ENCODE measurements around the gene BACH1.

Gene BACH1

GRCh38 chr21:29382030-29382654 lies 83.4 kb downstream of the BACH1 start:
- no peak for DNase-seq (ENCODE audit: low read depth)

GRCh38 chr21:29384683-29385359 lies 86.1 kb downstream of the BACH1 start:
- no peak for DNase-seq (ENCODE audit: low read depth)

GRCh38 chr21:29385934-29386520 lies 87.3 kb downstream of the BACH1 start:
- no peak for DNase-seq (ENCODE audit: low read depth)

GRCh38 chr21:29386803-29387202 lies 88.1 kb downstream of the BACH1 start:
- no peak for DNase-seq (ENCODE audit: low read depth)

- DNase-seq (ENCODE audit: low read depth), result no peak
These were observed 88.9 kb downstream of the BACH1 start for GRCh38 chr21:29387598-29387997.

- no peak for DNase-seq (ENCODE audit: low read depth)
These were observed 90.4 kb downstream of the BACH1 start for GRCh38 chr21:29389136-29389535.

GRCh38 chr21:29390778-29391177 lies 92.1 kb downstream of the BACH1 start:
- no peak for DNase-seq (ENCODE audit: low read depth)

- DNase-seq (ENCODE audit: low read depth), result no peak
These were observed 95.3 kb downstream of the BACH1 start for GRCh38 chr21:29394051-29394450.
